ENCODE data around the gene FGF22. TPM values are rescaled to one million over a fixed set of nuclear protein-coding genes. Genes with fewer than 3 reads are reported as not detected.

The FGF22 gene
- total and polyA plus RNA-seq, 2 of the 13 experiments (the other 11 are each of a cell fraction or from before 2014, with no cell fraction given): 0.24 TPM; not detected in 1

DNA sequence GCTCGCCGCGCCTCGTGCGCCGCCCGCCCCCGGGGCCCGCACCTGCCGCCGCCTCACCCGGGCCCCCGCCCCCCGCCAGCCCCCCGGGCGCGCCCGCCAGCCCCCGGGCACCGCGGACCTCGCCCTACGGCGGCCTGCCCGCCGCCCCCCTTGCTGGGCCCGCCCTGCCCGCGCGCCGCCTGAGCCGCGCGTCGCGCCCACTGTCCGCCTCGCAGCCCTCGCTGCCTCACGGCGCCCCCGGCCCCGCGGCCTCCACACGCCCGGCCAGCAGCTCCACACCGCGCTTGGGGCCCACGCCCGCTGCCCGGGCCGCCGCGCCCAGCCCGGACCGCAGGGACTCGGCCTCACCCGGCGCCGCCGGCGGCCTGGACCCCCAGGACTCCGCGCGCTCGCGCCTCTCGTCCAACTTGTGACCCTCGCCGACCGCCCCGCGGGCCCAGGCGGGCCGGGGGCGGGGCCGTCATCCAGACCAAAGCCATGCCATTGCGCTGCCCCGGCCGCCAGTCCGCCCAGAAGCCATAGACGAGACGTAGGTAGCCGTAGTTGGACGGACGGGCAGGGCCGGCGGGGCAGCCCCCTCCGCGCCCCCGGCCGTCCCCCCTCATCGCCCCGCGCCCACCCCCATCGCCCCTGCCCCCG, 23.5 kb upstream of the FGF22 start:
- no peak for TF ChIP-seq TEAD3 (CRISPR knock-in tag; optimal IDR thresholded peaks at IDR 0.05; ENCODE audit: borderline replicate concordance)
- TF ChIP-seq NFE2L1 (CRISPR knock-in tag; IDR thresholded peaks at IDR 0.05; ENCODE audit: borderline replicate concordance): no peak
- TF ChIP-seq, protein P1, sequence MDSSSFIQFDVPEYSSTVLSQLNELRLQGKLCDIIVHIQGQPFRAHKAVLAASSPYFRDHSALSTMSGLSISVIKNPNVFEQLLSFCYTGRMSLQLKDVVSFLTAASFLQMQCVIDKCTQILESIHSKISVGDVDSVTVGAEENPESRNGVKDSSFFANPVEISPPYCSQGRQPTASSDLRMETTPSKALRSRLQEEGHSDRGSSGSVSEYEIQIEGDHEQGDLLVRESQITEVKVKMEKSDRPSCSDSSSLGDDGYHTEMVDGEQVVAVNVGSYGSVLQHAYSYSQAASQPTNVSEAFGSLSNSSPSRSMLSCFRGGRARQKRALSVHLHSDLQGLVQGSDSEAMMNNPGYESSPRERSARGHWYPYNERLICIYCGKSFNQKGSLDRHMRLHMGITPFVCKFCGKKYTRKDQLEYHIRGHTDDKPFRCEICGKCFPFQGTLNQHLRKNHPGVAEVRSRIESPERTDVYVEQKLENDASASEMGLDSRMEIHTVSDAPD (CRISPR knock-in tag; IDR thresholded peaks at IDR 0.05): no peak
- no peak for TF ChIP-seq MED8 (CRISPR knock-in tag; IDR thresholded peaks at IDR 0.05; ENCODE audit: insufficient replicate concordance)
- no peak for TF ChIP-seq GPN1 (CRISPR knock-in tag; IDR thresholded peaks at IDR 0.05; ENCODE audit: borderline replicate concordance)
- no peak for TF ChIP-seq MAZ (IDR thresholded peaks at IDR 0.05; ENCODE audit: borderline replicate concordance, low read depth, low read length)
- no peak for TF ChIP-seq MAZ (CRISPR knock-in tag; IDR thresholded peaks at IDR 0.05; ENCODE audit: low read depth)
- no peak for TF ChIP-seq KLF16 (CRISPR knock-in tag; IDR thresholded peaks at IDR 0.05)
- TF ChIP-seq, protein P2, sequence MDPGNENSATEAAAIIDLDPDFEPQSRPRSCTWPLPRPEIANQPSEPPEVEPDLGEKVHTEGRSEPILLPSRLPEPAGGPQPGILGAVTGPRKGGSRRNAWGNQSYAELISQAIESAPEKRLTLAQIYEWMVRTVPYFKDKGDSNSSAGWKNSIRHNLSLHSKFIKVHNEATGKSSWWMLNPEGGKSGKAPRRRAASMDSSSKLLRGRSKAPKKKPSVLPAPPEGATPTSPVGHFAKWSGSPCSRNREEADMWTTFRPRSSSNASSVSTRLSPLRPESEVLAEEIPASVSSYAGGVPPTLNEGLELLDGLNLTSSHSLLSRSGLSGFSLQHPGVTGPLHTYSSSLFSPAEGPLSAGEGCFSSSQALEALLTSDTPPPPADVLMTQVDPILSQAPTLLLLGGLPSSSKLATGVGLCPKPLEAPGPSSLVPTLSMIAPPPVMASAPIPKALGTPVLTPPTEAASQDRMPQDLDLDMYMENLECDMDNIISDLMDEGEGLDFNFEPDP (CRISPR knock-in tag; conservative IDR thresholded peaks at IDR 0.05): no peak
- peaks cover 9 to 25% of the 10 kb centered on the region in 2 experiments; a peak in 4 of 5 replicates for H3K36me3 ChIP-seq (replicated peaks in 1 of 2; ENCODE audit: control insufficient read depth in 1 of 2, insufficient read depth in 2 of 2, low read length in 2 of 2)
- ChIA-PET CTCF (ENCODE audit: low intra/inter-chr PET ratio, low total read pairs) (no interaction called here), POLR2A (no interaction called here)
- no peak overlapping the region for H3K4me2 ChIP-seq (ENCODE audit: low read depth, low read length)
- FAIRE-seq (no peak), ATAC-seq (no peak), DNase-seq (ENCODE audit: low spot score) (no peak)
- no peaks in the 10 kb centered on the region for H3K27me3 ChIP-seq (ENCODE audit: control insufficient read depth in 1 of 2, insufficient read depth in 2 of 2, low read length in 2 of 2)
- no peaks in the 10 kb centered on the region for H4K20me1 ChIP-seq (ENCODE audit: insufficient read depth, low read length)
- intact Hi-C loops (cut with micrococcal nuclease; ENCODE audit: unreplicated experiment) (no loop called here), in situ Hi-C loops (cut with HindIII; ENCODE audit: extremely low pct_ligation_motif_present, low pct_unique_long_range_greater_than_20kb) (no loop called here)
- WGBS (ENCODE audit: low lambda C conversion rate): 99% methylated on average over 93 of the region's 97 CpGs
- no TSS peak for BruUV-seq (replicated peaks)
- no peak overlapping the region for H3K9ac ChIP-seq (ENCODE audit: insufficient read depth, low read depth, low read length)
- H3K9me3 ChIP-seq (ENCODE audit: low read length): no peaks in the 10 kb centered on the region
- no peak overlapping the region for H3K4me3 ChIP-seq (replicated peaks in 1 of 3; ENCODE audit: insufficient read depth in 1 of 3, low read depth in 2 of 3, low read length in 3 of 3)
- no peak overlapping the region for H3K27ac ChIP-seq (ENCODE audit: extremely low read length, insufficient read depth, low read length)
- no peaks in the 10 kb centered on the region for H3K79me2 ChIP-seq (ENCODE audit: insufficient read depth, low read length)
- H2AFZ ChIP-seq (ENCODE audit: low read length): no peak overlapping the region
- no peaks in the 10 kb centered on the region for H3K4me1 ChIP-seq (ENCODE audit: insufficient read depth, low read length)
